GM19395 (cell line): ENCODE results near the gene EYA4.

Source experiments
- ATAC-seq: cut with Tn5 transposase; IDR thresholded peaks from one replicate; pipeline ENCODE4 v1.9.1; 2021; ENCODE audit warnings: mild to moderate bottlenecking, moderate library complexity; ENCODE audit not compliant: unreplicated experiment

The EYA4 gene

DNA sequence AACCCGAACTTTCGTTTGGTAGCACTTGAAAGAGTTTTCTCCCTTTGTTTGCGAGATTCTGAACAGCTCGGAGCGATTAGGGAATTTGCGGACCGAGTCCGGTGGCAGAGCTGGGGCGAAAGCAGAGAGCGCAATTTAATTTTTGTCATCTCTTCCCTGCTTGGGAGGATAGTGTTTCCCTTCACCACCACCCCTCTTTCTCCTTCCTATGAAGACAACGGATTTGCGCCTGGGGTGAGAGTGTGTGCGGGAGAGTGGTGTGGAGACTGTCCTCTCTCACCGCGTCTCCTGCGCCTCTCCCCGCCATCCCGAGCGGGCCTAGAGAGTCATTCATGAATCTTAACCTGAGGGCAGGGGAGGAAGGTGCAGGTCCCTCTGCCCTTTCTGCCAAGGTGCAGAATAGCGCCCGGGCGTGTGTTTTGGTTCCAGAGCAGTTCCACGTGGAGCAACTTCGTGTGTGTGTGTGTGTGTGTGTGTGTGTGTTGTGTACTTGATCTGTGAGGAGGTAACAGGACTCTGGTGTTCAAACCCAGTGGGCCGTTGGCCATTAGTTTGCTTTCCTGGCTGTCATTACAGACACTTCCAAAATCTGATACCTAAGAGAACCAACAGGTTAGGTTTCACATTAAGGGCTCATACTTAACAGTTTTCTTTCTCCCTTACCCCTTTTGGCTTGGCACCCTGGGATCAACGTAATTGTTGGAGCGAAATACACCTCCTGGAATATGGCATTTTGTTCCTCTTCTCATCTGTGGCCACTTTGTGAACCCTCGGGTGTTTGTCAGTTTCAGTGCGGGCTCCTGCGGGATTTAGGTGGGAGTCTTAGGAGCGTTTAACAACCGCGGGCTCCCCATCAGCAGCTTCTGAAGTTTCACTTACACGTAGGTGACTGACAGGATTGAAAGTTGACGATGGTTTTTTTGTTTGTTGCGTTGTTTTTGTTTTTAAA lies 1.8 kb downstream of the EYA4 start:
- no peak for ATAC-seq

DNA sequence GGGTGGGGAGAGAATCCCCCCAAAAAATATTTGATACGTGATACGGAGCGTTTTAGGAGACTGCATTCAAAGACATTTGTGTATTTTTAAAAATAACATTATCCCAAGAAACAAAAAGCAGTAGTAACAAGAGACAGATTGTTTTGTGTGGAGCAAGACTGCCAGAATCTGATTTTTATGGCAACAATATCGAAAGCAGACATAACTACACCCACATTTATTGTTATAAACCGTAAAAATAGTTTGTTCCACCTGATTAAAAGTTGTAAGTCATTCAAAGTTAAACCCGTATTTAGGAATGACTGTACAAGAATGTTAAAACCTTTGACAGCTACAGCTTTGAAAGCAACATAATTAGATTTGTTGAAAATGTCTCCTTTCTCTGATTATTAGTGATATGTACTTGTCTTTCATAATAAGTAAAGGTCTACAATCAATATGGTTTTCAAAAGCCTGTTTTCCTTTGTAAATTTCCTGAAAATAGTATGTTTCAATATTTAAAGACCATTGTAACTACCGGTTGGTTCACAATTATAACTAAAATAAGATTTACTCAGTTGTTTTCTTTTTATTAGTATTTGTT lies 2.7 kb downstream of the EYA4 start:
- ATAC-seq: no peak

DNA sequence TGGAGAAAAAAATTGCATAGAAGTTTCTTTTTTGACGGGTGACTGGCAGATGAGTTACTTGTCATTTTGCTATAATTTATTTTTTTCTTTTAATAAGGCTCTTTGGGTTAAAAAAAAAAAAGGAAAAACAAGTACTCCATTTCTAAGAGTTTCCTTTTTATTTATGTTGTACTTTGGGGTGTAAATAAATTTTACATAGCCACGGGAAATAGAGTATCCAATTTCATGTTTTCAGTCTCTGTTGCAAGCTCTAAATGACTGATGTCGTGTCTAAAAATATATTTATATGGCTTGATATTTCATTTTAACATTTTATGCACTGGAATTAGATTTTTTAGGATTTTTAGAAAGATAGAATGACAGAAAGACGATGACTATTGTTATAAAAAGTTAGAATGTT lies 3.4 kb downstream of the EYA4 start:
- no peak for ATAC-seq

DNA sequence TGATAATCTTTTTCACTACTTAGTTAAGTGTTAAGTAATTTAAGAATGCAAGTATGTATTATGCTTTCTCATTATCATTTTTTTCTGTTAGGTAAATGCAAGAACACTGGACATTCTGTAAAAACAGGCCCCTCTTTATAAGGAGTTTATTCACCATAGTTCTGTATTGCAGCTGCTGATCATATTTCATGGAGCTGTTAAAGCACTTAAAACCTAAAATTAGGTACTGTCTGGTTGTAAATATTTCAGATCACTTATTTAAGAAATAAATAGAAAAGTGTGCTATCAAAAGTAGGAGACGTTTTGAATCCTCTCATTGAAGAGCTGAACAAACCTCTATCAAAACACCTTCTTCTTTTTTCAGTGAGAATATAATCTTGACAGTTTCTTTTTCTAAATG lies 3.9 kb downstream of the EYA4 start:
- no peak for ATAC-seq

DNA sequence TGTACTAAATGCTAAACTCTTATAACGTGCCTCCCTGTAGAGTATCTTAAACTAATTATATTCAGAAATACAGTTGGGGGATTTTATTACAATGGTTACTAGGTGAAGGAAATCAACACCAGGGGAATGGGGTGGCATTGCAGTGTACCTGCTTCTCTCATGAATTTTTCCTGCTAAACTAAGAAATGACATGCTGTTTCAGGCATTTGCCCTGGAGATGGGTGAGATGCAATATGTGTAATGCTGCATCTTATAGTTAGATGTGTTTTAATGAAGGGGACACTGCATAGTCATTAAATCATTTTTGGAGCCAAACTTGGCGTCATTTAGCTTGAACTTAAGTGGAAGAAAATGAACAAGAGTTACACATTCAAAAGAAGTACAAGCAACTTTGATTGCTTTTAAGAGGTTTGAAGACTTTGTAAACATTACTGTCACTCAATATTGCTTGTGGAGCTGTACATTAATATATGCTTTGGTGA lies 4.3 kb downstream of the EYA4 start:
- ATAC-seq: no peak

DNA sequence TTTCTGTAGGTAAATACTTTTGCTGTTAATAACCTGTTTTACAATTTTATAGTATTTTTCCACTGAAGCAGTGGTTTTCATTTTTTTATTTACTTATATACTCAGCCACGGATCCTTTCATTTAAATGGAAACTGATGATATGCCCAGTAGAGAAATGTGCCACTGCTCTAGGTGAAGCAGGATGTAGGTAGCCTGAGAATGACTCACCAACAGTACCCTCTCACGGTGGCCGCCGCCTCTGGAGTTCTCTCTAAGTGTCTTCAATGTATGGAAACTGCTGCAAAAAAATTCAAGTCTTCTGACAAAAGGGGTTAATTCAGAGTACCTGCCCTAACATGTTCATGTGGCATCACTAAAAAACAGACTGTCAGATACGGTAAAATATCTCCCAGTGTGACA lies 6.4 kb downstream of the EYA4 start:
- ATAC-seq: no peak

DNA sequence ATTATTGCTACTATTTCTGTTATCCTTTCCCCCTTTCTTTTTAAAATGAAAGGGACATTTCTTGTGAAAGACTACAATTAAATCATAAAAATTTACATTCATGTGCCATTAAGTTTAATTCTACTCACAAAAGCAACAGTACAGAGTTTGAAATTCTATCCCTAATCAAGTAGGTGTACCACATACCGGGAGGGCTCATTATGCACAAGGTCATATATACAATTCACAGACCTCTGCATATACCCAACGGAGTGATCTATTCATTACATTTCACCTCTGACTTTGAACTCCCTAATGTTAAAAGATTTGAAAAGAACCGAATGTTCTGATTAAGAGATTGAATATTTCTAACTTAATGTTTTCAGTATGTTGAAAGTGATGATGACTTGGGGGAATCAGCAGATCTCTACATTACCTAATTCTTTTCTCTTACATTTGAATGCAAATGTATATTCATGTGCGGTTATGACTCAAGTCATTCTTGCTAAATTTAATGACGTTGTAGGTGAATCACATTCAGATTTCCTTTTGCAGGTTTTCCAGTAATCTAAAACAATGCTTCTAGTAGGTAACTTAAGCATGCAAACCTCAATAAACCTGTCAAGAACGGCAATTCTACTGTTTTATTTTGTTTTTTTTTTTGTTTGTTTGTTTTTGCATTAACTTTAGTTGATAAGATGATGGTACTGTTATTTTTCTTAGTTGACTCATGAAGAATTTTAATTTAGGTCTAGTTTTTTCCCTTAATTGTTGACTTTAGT lies 7.3 kb downstream of the EYA4 start:
- no peak for ATAC-seq

DNA sequence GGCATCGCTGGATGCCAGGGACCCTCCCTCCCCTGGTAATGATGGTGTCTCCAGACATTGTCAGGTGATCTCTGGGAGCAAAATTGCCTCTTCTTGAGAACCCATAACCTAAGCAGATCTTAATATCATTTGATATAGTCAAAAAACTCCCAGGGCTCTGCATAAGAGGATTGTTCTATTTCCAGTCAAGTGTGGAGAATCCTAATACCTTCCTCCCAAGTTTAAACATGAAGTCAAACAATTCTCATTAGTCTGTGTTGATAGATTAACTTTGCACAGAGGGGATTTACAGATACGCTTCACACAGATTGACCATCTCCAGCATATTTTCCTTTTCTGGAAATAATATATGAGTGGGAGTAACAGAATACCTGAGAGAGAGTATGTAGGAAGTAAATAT lies 10.5 kb downstream of the EYA4 start:
- no peak for ATAC-seq

DNA sequence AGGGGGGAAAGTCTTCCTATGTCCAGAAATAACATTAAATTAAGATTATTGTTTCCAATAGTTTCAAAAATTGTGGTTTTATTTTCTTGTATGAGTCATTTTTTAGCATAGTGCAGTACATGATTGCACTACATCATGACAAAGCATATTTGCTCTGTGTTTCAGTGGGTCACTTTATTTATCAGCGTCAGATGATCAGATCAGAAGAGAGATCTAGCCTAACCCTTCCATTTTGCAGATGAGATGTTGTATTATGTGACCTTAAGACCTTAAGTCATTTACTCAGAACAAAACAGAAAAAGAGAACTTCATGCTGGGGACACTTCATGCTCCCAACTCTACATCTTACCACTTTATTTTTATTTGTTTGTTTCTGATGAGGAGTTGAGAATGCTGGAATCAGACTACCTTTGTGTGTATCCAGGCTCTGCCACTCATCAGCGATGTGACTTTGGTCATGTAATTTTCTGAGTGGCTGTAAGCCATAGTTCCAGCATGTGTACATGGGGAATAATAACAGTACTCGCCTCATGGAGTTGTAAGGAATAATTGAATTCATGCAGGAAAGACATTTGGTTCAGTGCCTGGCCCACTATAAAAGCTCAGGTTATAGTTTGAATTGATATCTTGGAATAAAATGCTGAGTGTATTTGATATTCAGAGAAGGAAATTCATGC lies 13.5 kb downstream of the EYA4 start:
- ATAC-seq: peak; percentile 49

DNA sequence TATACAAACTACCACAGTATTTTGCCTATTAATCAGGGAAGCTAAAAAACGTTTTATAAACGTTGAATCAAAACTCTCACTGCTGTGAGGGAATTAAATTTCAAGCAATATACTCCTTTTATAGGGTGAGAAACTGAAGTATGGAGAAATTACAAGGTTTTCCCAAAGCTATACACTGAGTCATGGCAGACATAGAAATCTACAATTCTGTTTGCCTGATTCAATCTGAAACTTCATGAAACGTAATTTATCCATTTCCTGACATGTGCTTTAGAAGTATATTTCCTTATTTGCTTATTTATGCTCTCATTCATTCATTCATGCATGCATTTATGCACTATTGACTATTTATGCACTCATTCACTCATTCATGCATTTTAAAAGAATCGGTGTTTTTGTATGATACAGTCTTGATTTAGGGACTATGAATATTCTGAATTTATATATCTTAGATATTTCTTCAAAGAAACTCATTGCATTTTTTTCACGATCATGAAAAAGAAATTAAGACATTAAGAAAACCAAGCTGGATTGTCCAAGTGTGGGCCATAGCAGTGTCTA lies 16.5 kb downstream of the EYA4 start:
- no peak for ATAC-seq

DNA sequence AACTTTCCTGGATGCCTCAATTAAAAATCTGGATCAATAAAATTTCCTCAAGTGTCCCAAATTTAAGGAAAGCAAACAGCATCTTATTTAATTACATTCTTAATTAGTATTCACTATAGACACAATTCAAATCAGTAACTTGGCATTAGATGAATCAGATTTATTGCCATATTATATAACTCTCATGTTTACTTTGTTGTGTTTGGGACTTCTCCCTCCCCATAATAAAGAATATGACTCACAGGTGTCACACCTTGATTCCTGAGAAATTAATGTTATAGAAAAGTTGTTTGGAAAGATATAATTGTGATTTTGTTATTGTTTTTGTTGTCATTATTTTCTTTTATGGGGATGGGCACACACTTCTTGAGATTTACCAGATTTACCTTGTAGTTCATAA lies 18.4 kb downstream of the EYA4 start:
- no peak for ATAC-seq

DNA sequence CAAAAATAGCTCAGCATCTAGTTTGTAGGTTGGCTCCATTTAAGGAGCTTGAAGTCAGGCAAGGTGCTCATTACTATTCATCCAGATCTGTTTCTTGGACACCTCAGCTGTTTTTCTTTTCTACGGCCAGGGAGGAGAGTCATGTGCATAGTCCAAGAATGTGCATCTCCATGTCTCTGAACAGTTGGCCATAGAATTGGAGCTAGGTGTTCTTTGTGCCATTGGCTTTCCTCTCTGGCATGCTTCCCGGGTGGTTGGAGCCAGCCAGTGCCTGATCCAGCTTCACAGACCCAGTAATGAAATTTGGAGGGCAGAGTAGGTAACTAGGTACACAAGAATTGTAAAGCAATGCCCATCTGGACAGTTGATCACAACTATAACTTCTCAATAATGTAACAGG lies 21.6 kb downstream of the EYA4 start:
- no peak for ATAC-seq

DNA sequence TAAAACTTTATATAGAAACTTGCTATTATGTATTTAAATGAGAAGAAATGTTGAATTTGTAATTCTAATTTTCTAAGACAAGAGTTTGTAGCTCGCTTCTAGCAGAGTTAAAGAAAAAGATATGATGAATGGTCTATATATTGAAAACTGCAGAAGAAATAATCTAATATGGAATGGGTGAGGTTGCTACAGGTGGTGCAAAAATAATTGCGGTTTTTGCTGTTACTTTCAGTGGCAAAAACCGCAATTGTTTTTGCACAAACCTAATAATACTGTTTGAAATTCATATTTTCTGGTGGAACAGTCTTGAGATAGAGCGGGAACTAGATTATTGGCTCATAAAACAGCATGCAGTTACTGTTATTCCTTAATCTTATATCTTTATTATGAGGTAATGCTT lies 23.9 kb downstream of the EYA4 start:
- ATAC-seq: no peak

DNA sequence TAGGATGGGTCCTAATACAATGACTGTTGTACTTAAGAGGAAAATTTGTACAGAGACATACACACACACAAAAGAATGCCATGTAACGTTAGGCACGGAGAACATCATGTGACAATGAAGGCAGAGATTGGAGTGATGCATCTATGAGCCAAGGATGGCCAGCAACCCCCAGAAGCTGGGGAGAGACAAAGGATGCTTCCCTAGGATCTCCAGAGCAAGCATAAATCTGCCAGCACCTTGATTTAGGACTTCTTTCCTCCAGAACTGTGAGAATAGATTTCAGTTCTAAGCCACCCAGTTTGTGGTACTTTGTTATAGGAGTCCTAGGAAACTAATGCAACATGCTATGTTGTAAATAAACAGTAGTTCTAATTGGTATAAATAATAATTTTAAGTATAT lies 25.0 kb downstream of the EYA4 start:
- ATAC-seq: no peak

DNA sequence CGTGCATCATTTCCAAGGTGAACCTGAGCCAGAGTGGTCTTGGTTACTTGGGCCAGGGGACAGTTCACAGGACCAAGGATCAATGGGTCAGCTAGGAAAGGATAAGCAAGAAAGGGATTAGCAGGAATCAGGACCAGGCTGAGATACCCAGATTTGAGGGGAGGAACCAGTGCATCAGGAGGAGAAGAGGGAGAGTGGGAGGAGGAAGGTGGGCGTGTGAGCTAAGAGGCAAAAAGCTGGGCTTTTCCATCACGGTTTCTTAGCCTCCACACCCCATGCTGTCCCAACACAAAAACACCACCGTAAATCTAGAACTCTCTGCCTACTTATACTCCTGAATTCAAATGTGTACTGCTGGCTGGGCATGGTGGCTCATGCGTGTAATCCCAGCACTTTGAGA lies 27.5 kb downstream of the EYA4 start:
- no peak for ATAC-seq

DNA sequence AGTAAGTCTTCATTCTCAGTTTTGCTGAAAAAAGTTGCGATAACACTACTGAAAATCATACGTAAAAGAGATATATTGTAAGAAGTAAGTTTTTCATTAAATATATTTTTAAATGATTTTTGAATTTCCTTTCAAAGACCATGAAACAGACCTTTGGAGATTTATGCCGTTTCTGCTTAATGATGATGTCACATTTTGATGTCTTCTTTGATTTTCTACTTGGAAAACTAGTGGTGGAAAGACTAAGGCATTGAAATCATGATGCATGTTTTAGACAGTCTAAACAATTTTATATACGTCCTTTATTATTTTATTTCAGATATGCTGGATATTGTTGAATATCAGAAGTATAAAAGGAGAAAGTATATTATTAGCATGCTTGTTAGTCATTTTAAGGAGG lies 33.7 kb downstream of the EYA4 start:
- ATAC-seq: no peak

DNA sequence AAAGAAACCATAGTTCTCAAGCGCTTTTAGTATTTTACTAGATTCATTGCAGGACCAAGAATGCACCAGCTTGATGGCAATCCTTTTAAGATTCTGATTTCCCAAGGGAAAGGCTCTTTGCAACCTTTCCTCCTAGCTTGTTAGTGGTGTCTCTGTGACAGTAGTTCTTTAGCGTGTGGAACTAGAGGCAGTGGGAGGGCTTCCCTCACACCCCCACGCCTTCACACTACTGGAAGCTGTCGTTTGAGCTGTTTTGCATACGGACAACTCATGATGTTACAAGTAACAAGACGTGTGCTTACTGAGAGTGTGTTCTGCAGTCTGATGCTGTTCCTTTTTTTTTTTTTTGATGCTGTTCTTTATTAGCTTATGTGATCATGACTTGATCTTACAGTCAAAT lies 34.1 kb downstream of the EYA4 start:
- ATAC-seq: no peak

DNA sequence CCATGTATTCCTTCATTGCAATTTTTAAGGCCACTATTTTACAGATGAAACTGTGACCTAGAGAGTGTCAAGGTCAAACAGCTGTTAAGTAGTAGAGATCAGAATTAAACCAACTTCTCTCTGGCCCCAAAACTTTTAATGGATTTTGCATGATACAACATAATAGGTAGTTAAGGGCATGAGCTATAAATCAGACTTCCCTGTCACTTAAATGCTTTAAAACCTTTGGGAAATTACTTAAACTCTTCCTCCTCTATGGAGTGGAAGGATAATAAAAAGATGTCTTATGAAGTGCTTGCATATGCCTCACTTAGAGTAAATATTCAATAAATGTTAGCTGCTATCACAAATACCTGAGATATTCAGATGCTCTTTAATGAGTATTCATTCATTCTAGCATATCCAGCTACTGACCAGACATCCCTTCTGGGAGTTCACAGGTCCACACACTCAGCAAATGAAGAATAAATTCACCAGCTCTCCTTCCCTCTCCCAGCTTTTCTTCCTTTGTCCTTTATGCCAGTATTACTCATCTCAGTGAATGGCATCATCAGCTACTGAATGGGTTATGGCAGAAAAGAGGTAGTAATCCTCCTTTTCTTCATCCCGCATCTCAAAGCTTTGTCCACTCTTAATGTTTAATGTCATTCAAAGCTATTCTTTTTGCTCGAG lies 36.2 kb downstream of the EYA4 start:
- ATAC-seq: no peak

DNA sequence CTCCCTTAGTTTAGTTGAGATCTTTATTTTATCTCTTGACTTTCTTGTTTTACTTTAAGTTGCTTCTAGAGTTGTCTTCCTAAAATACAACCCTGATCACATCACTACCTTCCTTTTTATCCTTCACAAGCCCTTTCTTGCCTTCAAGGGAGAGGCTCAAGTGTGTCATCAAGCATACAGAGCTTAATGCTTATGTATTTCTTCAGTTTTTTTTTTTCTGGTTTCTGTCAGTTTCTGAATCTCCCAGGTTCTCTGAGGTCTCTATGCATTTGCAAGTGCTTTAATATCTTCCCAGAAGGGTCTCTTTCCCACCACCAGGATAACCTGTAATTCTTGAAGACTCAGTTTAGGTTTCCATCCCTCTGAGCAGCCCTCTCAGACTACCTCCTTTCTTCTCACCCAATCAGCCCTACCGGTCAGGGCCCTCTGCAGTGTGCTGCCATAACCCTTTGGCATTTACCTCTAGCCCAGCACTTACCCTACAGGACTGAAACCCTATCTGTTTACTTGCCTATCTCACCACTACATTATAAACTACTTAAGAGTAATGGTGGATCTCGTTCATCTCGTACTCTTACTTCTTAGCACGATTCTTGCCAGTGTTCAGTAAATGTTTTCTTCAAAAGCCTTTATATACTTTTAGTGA lies 36.9 kb downstream of the EYA4 start:
- ATAC-seq: no peak

DNA sequence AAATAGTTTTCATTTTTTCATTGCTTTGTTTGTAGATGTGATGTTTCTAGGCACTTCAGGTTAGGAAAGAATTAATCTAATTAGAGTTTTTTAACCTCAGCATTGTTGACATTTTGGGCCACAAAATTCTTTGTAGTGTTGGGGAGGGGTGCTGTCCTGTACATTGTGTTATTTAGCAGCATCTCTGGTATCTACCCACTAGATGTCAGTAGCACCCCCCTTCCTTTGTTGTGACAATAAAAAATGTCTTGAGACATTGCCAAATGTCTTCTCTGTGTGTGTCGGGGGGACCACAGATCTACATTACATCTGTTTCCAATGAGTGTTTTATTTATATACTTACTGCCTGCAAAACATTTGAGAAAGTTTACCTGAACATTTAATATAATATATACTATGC lies 45.6 kb downstream of the EYA4 start:
- ATAC-seq: no peak
